HCT116 (cell line): Measurements from ENCODE around the gene HARBI1. TPM values are rescaled to one million over a fixed set of nuclear protein-coding genes. Genes with fewer than 3 reads are reported as not detected.

ENCODE experiments used
- ATAC-seq: fragments of 200-7000 bp; cut with Tn5 transposase; 2 replicates; pipeline ENCODE4 v1.9.1; 2020; ENCODE audit warnings: mild to moderate bottlenecking, moderate library complexity
- BruUV-seq: library from RNA; stranded (reverse); fragments of 400-500 nt; replicated peaks from 2 replicates; lab custom pipeline; 2021; lab: Mats Ljungman, UMichigan
- CTCF ChIA-PET: fragments of 300-600 bp; sonication (Branson Sonifier 250); formaldehyde crosslinking; loops from one replicate; lab custom pipeline; 2021; ENCODE audit warnings: antibody characterized with exemption; lab: Charles Lee
- POLR2A ChIA-PET: fragments of 300-600, 350-600 bp; sonication (Branson Sonifier 250); formaldehyde crosslinking; loops from one replicate; lab custom pipeline; 2021; ENCODE audit warnings: antibody characterized with exemption; lab: Charles Lee
- RAD21 ChIA-PET, 2 experiments: fragments of 300-600 bp; sonication (Branson Sonifier 250); formaldehyde crosslinking; loops; one replicate each; lab custom pipeline; 2023; ENCODE audit warnings: low total read pairs in 2 of 2; ENCODE audit not compliant: uncharacterized antibody in 2 of 2, unreplicated experiment in 2 of 2, low non-redundant PET in 1 of 2; lab: Charles Lee
- DNase-seq: peaks from one replicate; pipeline ENCODE4 v3.0.0-alpha.2; 2010; ENCODE audit warnings: low read depth, low spot score
- H2AFZ ChIP-seq: fragments of 200-600 bp; shearing (Covaris generic), sonication (generic); 2 replicates; pipeline ENCODE4 v1.6.1; 2017; ENCODE audit warnings: low read depth, mixed run types, mixed read lengths, antibody characterized with exemption, low read length; ENCODE audit not compliant: poor library complexity, severe bottlenecking
- H3K27ac ChIP-seq: 2 replicates; pipeline ENCODE4 v1.5.1; 2012; ENCODE audit warnings: low read depth, low read length
- H3K27me3 ChIP-seq: fragments of 200-600 bp; sonication (generic); 2 replicates; pipeline ENCODE4 v1.6.1; 2016; ENCODE audit warnings: mixed run types, low read length, mixed read lengths; ENCODE audit not compliant: insufficient read depth
- H3K36me3 ChIP-seq, 2 experiments: fragments of 200-500 bp in 1 of 2; fragments of 200-600 bp in 1 of 2; sonication (Bioruptor generic) in 1 of 2; sonication (generic) in 1 of 2; 2 replicates each; pipeline versions ENCODE4 v1.5.1 to v1.6.1; 2014 to 2016; ENCODE audit warnings: low read length in 2 of 2, inconsistent platforms in 1 of 2, mixed read lengths in 1 of 2, mixed run types in 1 of 2; ENCODE audit not compliant: insufficient read depth in 2 of 2, control insufficient read depth in 1 of 2
- H3K4me1 ChIP-seq, 2 experiments: fragments of 200-600 bp in 1 of 2; sonication (generic) in 1 of 2; 2 replicates each; pipeline versions ENCODE4 v1.5.1 to v1.6.1; 2012 to 2017; ENCODE audit warnings: low read length in 2 of 2, inconsistent platforms in 1 of 2, mild to moderate bottlenecking in 1 of 2, mixed read lengths in 1 of 2, mixed run types in 1 of 2, moderate library complexity in 1 of 2; ENCODE audit not compliant: insufficient read depth in 2 of 2, control insufficient read depth in 1 of 2
- H3K4me2 ChIP-seq: fragments of 200-600 bp; sonication (generic); 2 replicates; pipeline ENCODE4 v1.6.1; 2017; ENCODE audit warnings: mixed run types, low read length, mixed read lengths
- H3K4me3 ChIP-seq, 2 experiments: fragments of 200-600 bp in 1 of 2; sonication (generic) in 1 of 2; replicated peaks in 1 of 2; 2 replicates each; pipeline ENCODE4 v1.5.1; 2011 to 2016; ENCODE audit warnings: low read length in 2 of 2, control low read depth in 1 of 2, low read depth in 1 of 2, mild to moderate bottlenecking in 1 of 2, mixed read lengths in 1 of 2, mixed run types in 1 of 2
- H3K79me2 ChIP-seq: fragments of 200-600 bp; sonication (generic); 2 replicates; pipeline ENCODE4 v1.6.1; 2017; ENCODE audit warnings: mild to moderate bottlenecking, mixed run types, low read length, moderate library complexity, mixed read lengths; ENCODE audit not compliant: insufficient read depth
- H3K9ac ChIP-seq: fragments of 200-600 bp; sonication (generic); 2 replicates; pipeline ENCODE4 v1.6.1; 2016; ENCODE audit warnings: low read length, mixed read lengths
- H3K9me2 ChIP-seq: fragments of 200-600 bp; sonication (generic), shearing (Covaris generic); 2 replicates; pipeline ENCODE4 v1.6.1; 2017; ENCODE audit warnings: mixed run types, mild to moderate bottlenecking, moderate library complexity; ENCODE audit not compliant: insufficient read depth
- H3K9me3 ChIP-seq, 2 experiments: fragments of 200-500 bp in 1 of 2; fragments of 200-600 bp in 1 of 2; sonication (Bioruptor generic) in 1 of 2; sonication (generic) in 1 of 2; 2 replicates each; pipeline ENCODE4 v1.6.1; 2014 to 2017; ENCODE audit warnings: low read length in 2 of 2, mixed read lengths in 2 of 2, inconsistent platforms in 1 of 2, low read depth in 1 of 2, mild to moderate bottlenecking in 1 of 2, mixed run types in 1 of 2, moderate library complexity in 1 of 2; ENCODE audit not compliant: control insufficient read depth in 1 of 2, insufficient read depth in 1 of 2
- H4K20me1 ChIP-seq: fragments of 200-600 bp; sonication (generic), shearing (Covaris generic); 2 replicates; pipeline ENCODE4 v1.6.1; 2017; ENCODE audit warnings: mixed run types, mild to moderate bottlenecking, moderate library complexity; ENCODE audit not compliant: insufficient read depth
- CBX3 ChIP-seq: IDR thresholded peaks from 2 replicates; pipeline ENCODE4 v1.6.1; 2012; ENCODE audit warnings: low read depth
- EGR1 ChIP-seq: IDR thresholded peaks from 2 replicates; pipeline ENCODE4 v1.6.1; 2012; ENCODE audit warnings: low read depth
- EZH2 ChIP-seq: fragments of 200-600 bp; sonication (generic); IDR thresholded peaks from 2 replicates; pipeline ENCODE4 v1.6.1; 2017; ENCODE audit warnings: antibody characterized with exemption, mixed run types
- EZH2phosphoT487 ChIP-seq: fragments of 200-600 bp; IDR thresholded peaks from 2 replicates; pipeline ENCODE4 v1.6.1; 2018; ENCODE audit warnings: antibody characterized with exemption, borderline replicate concordance
- FOSL1 ChIP-seq: IDR thresholded peaks from 2 replicates; pipeline ENCODE4 v1.6.1; 2012; ENCODE audit warnings: low read depth
- JUND ChIP-seq: IDR thresholded peaks from 2 replicates; pipeline ENCODE4 v1.6.1; 2012
- POLR2A ChIP-seq: IDR thresholded peaks from 2 replicates; pipeline ENCODE4 v1.7.0; 2011; ENCODE audit warnings: borderline replicate concordance; ENCODE audit not compliant: insufficient read depth, insufficient read length; ENCODE audit errors: extremely low read depth
- POLR2AphosphoS5 ChIP-seq: IDR thresholded peaks from 2 replicates; pipeline ENCODE4 v1.6.1; 2011; ENCODE audit warnings: mild to moderate bottlenecking, low read depth, low read length, moderate library complexity
- REST ChIP-seq: IDR thresholded peaks from 2 replicates; pipeline ENCODE4 v1.6.1; 2012; ENCODE audit warnings: low read depth
- SP1 ChIP-seq: IDR thresholded peaks from 2 replicates; pipeline ENCODE4 v1.6.1; 2012; ENCODE audit warnings: low read depth
- TCF7L2 ChIP-seq: IDR thresholded peaks from 2 replicates; pipeline ENCODE4 v1.7.0; 2011; ENCODE audit warnings: borderline replicate concordance, inconsistent platforms; ENCODE audit not compliant: insufficient read depth, insufficient read length; ENCODE audit errors: extremely low read depth
- YY1 ChIP-seq: IDR thresholded peaks from 2 replicates; pipeline ENCODE4 v1.6.1; 2011; ENCODE audit warnings: low read length, low read depth, moderate library complexity, mild to moderate bottlenecking; ENCODE audit not compliant: insufficient replicate concordance; ENCODE audit errors: extremely low read depth
- intact Hi-C: fragments of 100-400 bp; cut with micrococcal nuclease; formaldehyde crosslinking; loops from 2 replicates; pipeline ENCODE4 v1.10.0; 2022
- total RNA-seq: library from RNA; stranded (reverse); gene quantifications from one replicate; pipeline ENCODE4 v1.2.1, GENCODE V29; 2021; ENCODE audit not compliant: unreplicated experiment
- TF ChIP-seq, protein P1 (sequence below): IDR thresholded peaks from 2 replicates; pipeline ENCODE4 v1.6.1; 2011; ENCODE audit warnings: mild to moderate bottlenecking, low read length, moderate library complexity; ENCODE audit not compliant: insufficient replicate concordance; ENCODE audit errors: extremely low read depth
- TF ChIP-seq, protein P2 (sequence below): IDR thresholded peaks from 2 replicates; pipeline ENCODE4 v1.6.1; 2012
- TF ChIP-seq, protein P3 (sequence below), 3 experiments: fragments of 200-600 bp in 1 of 3; sonication (generic) in 1 of 3; IDR thresholded peaks in 2 of 3; conservative IDR thresholded peaks in 1 of 3; 2 replicates each; pipeline ENCODE4 v1.5.1; 2012 to 2017; ENCODE audit warnings: low read depth in 2 of 3, low read length in 2 of 3, antibody characterized with exemption in 1 of 3, borderline replicate concordance in 1 of 3, control low read depth in 1 of 3, mild to moderate bottlenecking in 1 of 3, mixed read lengths in 1 of 3, mixed run types in 1 of 3, moderate library complexity in 1 of 3; ENCODE audit not compliant: insufficient read depth in 1 of 3
- TF ChIP-seq, protein P4 (sequence below): IDR thresholded peaks from 2 replicates; pipeline ENCODE4 v1.6.1; 2012

HARBI1 gene
- total RNA-seq, 1 experiment from 2014 or later, result 1.9 TPM

- H3K4me1 ChIP-seq, result peaks cover 0 to 7% of the 10 kb centered on the region in 2 experiments; a peak in 3 of 4 replicates
- no peak for TF ChIP-seq YY1
- no peak for TF ChIP-seq FOSL1
- TF ChIP-seq CBX3, result no peak
- no peak for TF ChIP-seq SP1
- no peak for TF ChIP-seq REST
- TF ChIP-seq, protein P1, sequence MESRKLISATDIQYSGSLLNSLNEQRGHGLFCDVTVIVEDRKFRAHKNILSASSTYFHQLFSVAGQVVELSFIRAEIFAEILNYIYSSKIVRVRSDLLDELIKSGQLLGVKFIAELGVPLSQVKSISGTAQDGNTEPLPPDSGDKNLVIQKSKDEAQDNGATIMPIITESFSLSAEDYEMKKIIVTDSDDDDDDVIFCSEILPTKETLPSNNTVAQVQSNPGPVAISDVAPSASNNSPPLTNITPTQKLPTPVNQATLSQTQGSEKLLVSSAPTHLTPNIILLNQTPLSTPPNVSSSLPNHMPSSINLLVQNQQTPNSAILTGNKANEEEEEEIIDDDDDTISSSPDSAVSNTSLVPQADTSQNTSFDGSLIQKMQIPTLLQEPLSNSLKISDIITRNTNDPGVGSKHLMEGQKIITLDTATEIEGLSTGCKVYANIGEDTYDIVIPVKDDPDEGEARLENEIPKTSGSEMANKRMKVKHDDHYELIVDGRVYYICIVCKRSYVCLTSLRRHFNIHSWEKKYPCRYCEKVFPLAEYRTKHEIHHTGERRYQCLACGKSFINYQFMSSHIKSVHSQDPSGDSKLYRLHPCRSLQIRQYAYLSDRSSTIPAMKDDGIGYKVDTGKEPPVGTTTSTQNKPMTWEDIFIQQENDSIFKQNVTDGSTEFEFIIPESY, result no peak
- no peak for TF ChIP-seq EZH2phosphoT487
- TF ChIP-seq, protein P2, sequence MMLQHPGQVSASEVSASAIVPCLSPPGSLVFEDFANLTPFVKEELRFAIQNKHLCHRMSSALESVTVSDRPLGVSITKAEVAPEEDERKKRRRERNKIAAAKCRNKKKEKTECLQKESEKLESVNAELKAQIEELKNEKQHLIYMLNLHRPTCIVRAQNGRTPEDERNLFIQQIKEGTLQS, result no peak
- no peak for TF ChIP-seq EGR1
- TF ChIP-seq, protein P3, sequence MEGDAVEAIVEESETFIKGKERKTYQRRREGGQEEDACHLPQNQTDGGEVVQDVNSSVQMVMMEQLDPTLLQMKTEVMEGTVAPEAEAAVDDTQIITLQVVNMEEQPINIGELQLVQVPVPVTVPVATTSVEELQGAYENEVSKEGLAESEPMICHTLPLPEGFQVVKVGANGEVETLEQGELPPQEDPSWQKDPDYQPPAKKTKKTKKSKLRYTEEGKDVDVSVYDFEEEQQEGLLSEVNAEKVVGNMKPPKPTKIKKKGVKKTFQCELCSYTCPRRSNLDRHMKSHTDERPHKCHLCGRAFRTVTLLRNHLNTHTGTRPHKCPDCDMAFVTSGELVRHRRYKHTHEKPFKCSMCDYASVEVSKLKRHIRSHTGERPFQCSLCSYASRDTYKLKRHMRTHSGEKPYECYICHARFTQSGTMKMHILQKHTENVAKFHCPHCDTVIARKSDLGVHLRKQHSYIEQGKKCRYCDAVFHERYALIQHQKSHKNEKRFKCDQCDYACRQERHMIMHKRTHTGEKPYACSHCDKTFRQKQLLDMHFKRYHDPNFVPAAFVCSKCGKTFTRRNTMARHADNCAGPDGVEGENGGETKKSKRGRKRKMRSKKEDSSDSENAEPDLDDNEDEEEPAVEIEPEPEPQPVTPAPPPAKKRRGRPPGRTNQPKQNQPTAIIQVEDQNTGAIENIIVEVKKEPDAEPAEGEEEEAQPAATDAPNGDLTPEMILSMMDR (IDR thresholded peaks at IDR 0.05 in 2 of 3, conservative IDR thresholded peaks at IDR 0.05 in 1 of 3; ENCODE audit: borderline replicate concordance in 1 of 3, insufficient read depth in 1 of 3, low read depth in 2 of 3, low read length in 2 of 3), result no peak
- TF ChIP-seq JUND, result no peak
- no peak for TF ChIP-seq EZH2
- TF ChIP-seq POLR2AphosphoS5, result no peak
- TF ChIP-seq POLR2A, result no peak
- TF ChIP-seq, protein P4, sequence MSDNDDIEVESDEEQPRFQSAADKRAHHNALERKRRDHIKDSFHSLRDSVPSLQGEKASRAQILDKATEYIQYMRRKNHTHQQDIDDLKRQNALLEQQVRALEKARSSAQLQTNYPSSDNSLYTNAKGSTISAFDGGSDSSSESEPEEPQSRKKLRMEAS, result no peak
- TF ChIP-seq TCF7L2, result no peak
- H3K9me2 ChIP-seq, result no peaks in the 10 kb centered on the region
- DNase-seq, result no peak
- ATAC-seq, result no peak
- ChIA-PET RAD21 (no interaction called here), POLR2A (no interaction called here), CTCF (no interaction called here)
- H3K9ac ChIP-seq, result no peak overlapping the region
- no peaks in the 10 kb centered on the region for H3K9me3 ChIP-seq
- H4K20me1 ChIP-seq, result no peaks in the 10 kb centered on the region
- intact Hi-C loops, result no loop called here
- no peak overlapping the region for H3K27ac ChIP-seq
- no peak overlapping the region for H2AFZ ChIP-seq
- no peaks in the 10 kb centered on the region for H3K27me3 ChIP-seq
- no peak overlapping the region for H3K4me3 ChIP-seq
- H3K4me2 ChIP-seq, result no peak overlapping the region
- H3K79me2 ChIP-seq, result peaks cover 4% of the 10 kb centered on the region
- H3K36me3 ChIP-seq, result peaks cover 5 to 7% of the 10 kb centered on the region in 2 experiments; a peak in 3 of 4 replicates
- no TSS peak for BruUV-seq
Observed at GRCh38 chr11:46628961-46629360, 11.9 kb upstream of the HARBI1 start.
